Fibroblast of skin of abdomen (primary cell): ENCODE results near the gene TRAT1.

Experiments used
- DNase-seq: peaks from one replicate; pipeline ENCODE4 v3.0.0-alpha.2; 2013

TRAT1 gene

GRCh38 chr3:108862865-108863798 is 40.5 kb downstream of the TRAT1 start:
- DNase-seq, result peak; percentile 58

DNA sequence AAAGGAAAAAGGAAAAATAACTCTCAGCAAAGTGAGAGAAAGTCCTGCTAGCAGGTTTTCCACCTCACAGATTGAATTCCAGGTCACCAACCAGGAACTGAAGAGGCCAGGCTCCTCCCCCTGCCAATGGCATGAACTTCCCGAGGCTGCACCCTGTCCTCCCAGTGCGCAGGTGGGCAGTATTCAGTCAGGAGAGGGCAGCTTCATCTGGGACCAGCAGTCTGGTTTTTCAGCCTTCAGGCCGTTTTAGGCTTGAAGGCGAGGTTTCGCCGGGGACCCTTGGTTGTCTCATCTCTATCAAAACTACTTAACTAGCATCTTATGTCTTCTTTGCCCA is 41.2 kb downstream of the TRAT1 start:
- no peak for DNase-seq

DNA sequence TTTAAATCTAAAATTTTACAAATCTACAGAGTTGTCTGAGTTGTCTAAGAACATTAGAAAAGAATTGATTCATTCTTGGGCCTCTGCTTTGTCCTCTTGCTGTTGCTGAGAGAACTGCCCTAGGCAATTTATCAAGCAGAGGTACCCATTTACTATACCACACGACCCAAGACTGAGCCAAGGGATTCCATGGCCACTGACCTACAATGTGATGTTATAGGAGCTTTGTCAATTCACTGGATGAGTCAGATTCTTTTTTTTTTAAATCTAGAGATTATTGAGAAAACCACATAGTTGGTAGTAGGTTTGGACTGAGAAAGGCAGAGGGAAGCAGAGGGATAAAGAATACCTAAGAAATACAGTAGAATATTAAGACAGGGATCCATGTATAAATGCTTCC is 55.3 kb downstream of the TRAT1 start:
- no peak for DNase-seq

DNA sequence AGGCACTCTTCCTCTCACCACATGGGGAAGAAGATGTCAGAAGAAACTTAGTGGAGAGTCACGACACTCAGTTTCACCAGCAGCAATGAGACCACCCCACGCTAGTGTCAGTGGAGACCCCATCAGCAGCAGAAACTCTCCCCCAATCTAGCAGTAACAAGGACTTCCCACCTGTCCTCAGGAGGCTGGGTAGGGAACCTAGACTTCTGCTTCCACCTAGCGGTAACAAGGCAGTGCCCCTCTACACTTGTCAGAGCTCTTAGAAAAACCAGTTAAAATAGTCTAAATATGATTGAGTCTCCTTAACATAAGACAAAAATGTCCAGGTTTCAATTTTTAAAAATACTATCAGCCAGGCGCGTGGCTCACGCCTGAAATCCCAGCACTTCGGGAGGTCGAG is 57.3 kb downstream of the TRAT1 start:
- no peak for DNase-seq

DNA sequence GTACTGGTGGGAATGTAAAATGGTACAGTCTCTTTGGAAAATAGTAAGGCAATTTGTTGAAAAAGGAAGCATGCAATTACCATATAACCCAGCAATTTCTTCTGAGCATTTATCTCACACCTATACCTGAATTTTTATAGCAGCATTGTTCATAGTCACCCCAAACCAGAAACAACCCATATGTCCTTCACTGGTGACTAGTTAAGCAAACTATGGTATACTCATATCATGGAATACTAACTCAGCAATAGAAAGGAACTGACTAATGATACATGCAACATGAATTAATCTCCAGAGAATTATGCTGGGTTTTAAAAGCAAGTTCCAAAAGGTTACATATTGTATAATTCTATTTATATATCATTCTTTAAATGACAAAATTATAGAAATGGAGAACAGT is 60.2 kb downstream of the TRAT1 start:
- no peak for DNase-seq

GRCh38 chr3:108883373-108883772 is 60.8 kb downstream of the TRAT1 start:
- no peak for DNase-seq

- DNase-seq, result no peak
Observed at GRCh38 chr3:108887121-108887520, 64.5 kb downstream of the TRAT1 start.

- no peak for DNase-seq
Observed at GRCh38 chr3:108887777-108888176, 65.2 kb downstream of the TRAT1 start.

DNA sequence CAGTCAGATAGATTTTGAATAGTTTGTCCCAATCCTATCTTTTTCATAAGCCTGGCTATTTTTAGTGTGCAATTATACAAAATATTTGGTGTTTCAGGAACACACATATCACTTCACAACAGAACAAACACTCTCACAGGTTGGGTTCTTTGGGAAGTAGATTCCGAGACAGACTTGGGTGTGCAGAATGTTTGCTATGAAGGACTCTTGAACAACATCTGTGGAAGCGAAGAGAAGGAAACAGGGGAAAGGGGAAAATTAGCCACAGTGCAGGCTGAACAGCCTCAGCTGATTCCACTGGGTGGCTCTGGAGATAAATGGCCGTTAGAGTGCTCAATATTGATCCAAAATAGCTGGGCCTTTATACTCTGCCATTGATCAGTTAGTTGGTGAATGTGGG is 69.2 kb downstream of the TRAT1 start:
- DNase-seq, result no peak

DNA sequence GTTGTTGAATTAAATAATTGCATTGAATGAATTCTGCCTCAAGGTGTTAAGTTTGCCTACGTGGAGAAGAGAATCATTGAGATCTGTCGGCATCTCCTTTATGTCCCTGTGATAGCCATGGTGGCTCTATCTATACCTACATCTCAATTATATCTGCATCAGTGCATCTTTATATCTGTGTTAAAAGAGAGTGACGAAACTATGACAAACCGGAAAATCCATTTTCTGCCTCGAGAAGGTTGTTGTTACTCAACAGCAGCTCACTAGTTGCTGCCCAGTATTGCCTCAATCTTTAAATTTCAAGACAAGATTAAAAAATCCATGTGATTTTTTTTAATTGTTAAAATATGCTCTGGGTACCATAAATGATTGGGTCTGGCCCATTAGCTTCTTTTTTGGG is 72.4 kb downstream of the TRAT1 start:
- no peak for DNase-seq

- no peak for DNase-seq
Observed at GRCh38 chr3:108897883-108898282, 75.3 kb downstream of the TRAT1 start.

DNA sequence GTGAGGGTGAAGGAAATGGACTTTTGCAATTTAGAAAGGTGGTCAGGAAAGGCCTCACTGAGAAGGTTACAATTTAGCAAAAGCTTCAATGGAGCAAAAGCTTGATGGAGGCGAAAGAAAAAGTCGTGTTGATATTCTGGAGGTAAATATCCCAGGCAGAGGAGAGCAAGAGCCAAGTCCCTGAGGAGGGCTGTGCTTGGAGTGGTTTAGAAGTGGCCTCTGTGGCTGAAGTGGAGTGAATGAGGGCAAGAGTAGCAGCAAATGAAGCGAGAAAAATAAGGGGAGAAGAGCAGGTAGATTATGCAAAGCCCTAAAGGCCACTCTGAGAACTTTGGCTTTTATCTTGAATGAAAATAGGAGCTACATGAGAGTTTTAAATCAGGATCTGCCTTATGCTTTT is 76.9 kb downstream of the TRAT1 start:
- DNase-seq, result no peak
